ENCODE measurements around the gene GGTLC2. TPM values are rescaled to one million over a fixed set of nuclear protein-coding genes. Genes with fewer than 3 reads are reported as not detected.
"Not testable (repeated sequence)": the region's sequence is repeated elsewhere in the genome, so short reads cannot be mapped to it uniquely, and the experiment has no call there.

The GGTLC2 gene
- total RNA-seq, 1 donor from 2014 or later = 6.5 TPM

DNA sequence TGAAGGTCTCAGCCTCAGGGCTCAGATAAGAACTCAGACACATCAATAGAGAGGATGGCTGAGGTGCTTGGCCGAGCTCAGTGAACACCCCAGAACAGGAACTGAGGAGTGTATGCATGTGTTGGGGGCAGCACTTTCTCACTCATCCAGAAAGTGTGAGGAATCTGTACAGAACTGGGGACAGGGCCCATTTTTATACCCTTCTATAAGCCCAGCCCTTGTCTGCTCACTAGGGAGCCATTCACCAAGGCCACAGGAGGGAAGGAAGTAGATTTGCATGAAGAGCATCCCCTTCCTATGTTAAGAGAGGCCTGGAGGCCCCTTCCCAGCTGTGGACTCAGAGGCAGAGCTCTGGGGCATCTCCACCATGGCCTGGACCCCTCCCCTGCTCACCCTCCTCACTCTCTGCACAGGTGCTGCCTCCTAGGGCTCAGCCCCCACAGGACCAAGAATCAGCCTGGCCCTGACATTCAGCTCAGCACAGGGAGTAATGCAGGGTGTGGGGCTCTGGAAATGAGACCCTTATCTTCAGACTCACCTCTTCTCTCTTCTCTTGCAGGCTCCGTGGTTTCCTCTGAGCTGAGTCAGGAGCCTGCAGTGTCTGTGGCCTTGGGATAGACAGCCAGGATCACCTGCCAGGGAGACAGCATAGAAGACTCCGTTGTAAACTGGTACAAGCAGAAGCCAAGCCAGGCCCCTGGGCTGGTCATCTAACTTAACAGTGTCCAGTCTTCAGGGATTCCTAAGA is 39.9 kb upstream of the GGTLC2 start:
- DNase-seq = no peak
- no peak for ATAC-seq
- TF ChIP-seq, protein P1, sequence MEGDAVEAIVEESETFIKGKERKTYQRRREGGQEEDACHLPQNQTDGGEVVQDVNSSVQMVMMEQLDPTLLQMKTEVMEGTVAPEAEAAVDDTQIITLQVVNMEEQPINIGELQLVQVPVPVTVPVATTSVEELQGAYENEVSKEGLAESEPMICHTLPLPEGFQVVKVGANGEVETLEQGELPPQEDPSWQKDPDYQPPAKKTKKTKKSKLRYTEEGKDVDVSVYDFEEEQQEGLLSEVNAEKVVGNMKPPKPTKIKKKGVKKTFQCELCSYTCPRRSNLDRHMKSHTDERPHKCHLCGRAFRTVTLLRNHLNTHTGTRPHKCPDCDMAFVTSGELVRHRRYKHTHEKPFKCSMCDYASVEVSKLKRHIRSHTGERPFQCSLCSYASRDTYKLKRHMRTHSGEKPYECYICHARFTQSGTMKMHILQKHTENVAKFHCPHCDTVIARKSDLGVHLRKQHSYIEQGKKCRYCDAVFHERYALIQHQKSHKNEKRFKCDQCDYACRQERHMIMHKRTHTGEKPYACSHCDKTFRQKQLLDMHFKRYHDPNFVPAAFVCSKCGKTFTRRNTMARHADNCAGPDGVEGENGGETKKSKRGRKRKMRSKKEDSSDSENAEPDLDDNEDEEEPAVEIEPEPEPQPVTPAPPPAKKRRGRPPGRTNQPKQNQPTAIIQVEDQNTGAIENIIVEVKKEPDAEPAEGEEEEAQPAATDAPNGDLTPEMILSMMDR (IDR thresholded peaks at IDR 0.05) = no peak
- Histone ChIP-seq H3K4me1 (no peaks in the 10 kb centered on the region), H3K9me3 (no peaks in the 10 kb centered on the region), H3K27ac (no peak overlapping the region), H3K4me3 (no peak overlapping the region), H3K36me3 (no peaks in the 10 kb centered on the region), H3K27me3 (no peaks in the 10 kb centered on the region)
- intact Hi-C loops (cut with DNase I) = no loop called here

DNA sequence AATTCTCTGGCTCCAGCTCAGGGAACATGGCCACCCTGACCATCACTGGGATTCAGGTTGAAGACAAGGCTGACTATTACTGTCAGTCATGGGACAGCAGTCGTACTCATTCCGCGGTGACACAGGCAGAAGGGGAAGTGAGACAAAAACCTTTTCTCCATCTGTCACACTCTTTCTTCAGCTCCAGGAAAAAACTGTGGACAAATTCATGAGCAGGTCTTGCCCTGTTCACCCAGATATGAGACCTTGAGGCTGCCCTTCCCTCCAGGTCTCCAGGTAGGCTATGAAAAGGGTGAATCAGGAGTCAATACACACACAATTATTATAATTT is 39.4 kb upstream of the GGTLC2 start:
- Histone ChIP-seq H3K27ac (no peak overlapping the region), H3K27me3 (no peaks in the 10 kb centered on the region), H3K9me3 (no peaks in the 10 kb centered on the region), H3K36me3 (no peaks in the 10 kb centered on the region), H3K4me1 (no peaks in the 10 kb centered on the region), H3K4me3 (no peak overlapping the region)
- ATAC-seq = no peak
- no peak for DNase-seq
- intact Hi-C loops (cut with DNase I) = no loop called here
- TF ChIP-seq, protein P1 (IDR thresholded peaks at IDR 0.05) = no peak

DNA sequence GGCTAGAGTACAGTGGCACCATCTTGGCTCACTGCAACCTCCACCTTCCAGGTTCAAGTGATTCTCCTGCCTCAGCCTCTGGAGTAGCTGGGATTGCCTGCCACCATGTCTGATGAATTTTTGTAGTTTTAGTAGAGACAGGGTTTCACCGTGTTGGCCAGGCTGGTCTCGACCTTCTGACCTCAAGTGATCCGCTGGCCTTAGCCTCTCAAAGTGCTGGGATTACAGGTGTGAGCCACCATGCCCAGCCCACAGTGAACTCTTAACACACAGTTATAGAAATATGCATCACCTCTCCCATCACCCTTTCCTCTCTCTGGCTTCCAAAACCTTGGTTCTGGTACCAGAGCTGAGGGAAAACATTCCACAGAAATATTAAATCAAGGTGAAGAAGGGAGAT is 36.4 kb upstream of the GGTLC2 start:
- DNase-seq; intact Hi-C loops (cut with DNase I); H3K36me3 ChIP-seq; H3K27me3 ChIP-seq; H3K9me3 ChIP-seq; H3K27ac ChIP-seq; H3K4me1 ChIP-seq; H3K4me3 ChIP-seq; ATAC-seq: not testable (repeated sequence)

DNA sequence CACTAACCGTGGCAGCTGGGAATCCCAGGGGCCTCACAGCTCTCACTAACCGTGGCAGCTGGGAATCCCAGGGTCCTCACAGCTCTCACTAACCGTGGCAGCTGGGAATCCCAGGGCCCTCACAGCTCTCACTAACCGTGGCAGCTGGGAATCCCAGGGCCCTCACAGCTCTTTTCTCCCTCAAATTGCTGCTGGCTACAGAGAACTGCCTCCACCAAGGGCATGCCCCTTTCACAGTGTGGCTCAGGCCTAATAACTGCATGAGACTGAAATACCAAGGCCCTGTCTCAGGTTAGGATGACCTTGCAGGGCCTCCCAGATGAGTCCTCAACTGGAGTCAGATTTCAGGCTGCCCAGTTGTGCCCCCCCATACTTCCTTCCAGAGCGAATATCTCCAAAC is 35.1 kb upstream of the GGTLC2 start:
- TF ChIP-seq, protein P1 (IDR thresholded peaks at IDR 0.05) = no peak
- no peak for DNase-seq
- no peaks in the 10 kb centered on the region for H3K36me3 ChIP-seq
- no peak for ATAC-seq
- no peaks in the 10 kb centered on the region for H3K9me3 ChIP-seq
- H3K4me1 ChIP-seq = no peaks in the 10 kb centered on the region
- H3K27ac ChIP-seq = no peak overlapping the region
- intact Hi-C loops (cut with DNase I) = no loop called here
- H3K4me3 ChIP-seq = no peak overlapping the region
- H3K27me3 ChIP-seq = no peaks in the 10 kb centered on the region

DNA sequence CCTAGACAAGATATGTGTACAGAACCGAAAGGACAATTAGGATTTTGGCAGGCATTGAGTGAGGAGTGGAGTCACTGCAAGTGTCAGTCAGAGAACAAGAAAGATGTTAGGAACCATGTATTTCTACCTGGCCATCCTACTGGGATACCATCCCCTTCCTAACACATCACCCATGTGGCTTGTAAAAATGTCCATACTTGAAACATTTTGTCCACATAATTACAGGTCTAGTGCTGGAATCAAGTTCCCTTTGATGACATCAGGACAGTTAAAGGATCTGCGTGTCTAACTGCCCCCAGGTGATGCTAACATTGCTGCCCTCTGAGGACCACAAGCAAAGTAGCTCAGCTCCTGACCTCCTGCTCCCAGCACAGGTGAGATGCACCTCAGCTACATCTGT is 31.9 kb upstream of the GGTLC2 start:
- intact Hi-C loops (cut with DNase I) = no loop called here

DNA sequence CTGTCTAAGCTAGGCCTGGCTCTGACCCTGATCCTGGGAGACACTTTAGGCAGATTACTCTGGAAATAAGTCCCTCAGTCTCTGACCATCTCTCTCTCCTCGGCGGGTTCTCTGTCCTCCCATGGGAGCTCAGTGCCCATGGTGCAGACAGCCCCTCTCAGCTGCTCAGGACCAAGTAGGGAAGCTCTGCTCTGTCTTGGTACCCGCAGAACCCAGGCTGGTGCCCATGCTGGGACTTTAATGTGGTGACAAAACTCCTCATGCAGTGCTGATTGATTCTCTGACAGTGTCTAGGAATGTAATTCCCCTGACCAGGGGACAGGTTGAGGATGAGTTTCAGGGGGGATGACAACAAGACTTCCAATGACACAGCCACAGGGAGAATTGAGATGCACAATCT is 30.3 kb upstream of the GGTLC2 start:
- H3K9me3 ChIP-seq = no peaks in the 10 kb centered on the region
- no peaks in the 10 kb centered on the region for H3K4me1 ChIP-seq
- ATAC-seq (no peak), DNase-seq (no peak)
- H3K27ac ChIP-seq = no peak overlapping the region
- intact Hi-C loops (cut with DNase I) = no loop called here
- no peak overlapping the region for H3K4me3 ChIP-seq
- no peaks in the 10 kb centered on the region for H3K36me3 ChIP-seq
- TF ChIP-seq, protein P1 (IDR thresholded peaks at IDR 0.05) = no peak
- no peaks in the 10 kb centered on the region for H3K27me3 ChIP-seq

More for the DNA sequence above, 31.9 kb upstream of the GGTLC2 start:
- Histone ChIP-seq H3K36me3 (no peaks in the 10 kb centered on the region), H3K4me3 (no peak overlapping the region), H3K27ac (no peak overlapping the region), H3K4me1 (no peaks in the 10 kb centered on the region), H3K27me3 (no peaks in the 10 kb centered on the region), H3K9me3 (no peaks in the 10 kb centered on the region)
- DNase-seq (no peak), ATAC-seq (no peak)
- TF ChIP-seq, protein P1 (IDR thresholded peaks at IDR 0.05) = no peak

Data from upper lobe of right lung (tissue), 1 donor.